ENCODE results near the gene EXT2.
A peak's percentile ranks its signal among the peaks of the same experiment; 100 is the strongest.

Gene EXT2

GRCh38 chr11:44113572-44113971 is 18.1 kb downstream of the EXT2 start:
- TF ChIP-seq ZFX (IDR thresholded peaks at IDR 0.05) (no peak), CTCF (conservative IDR thresholded peaks at IDR 0.05) (no peak)
- no peak overlapping the region for H3K27ac ChIP-seq

GRCh38 chr11:44116234-44116830 is 20.9 kb downstream of the EXT2 start:
- H3K27ac ChIP-seq, result no peak overlapping the region
- no peak for TF ChIP-seq CTCF (conservative IDR thresholded peaks at IDR 0.05)
- TF ChIP-seq ZFX (IDR thresholded peaks at IDR 0.05), result no peak

GRCh38 chr11:44120169-44120568 is 24.7 kb downstream of the EXT2 start:
- H3K27ac ChIP-seq, result no peak overlapping the region
- TF ChIP-seq CTCF (conservative IDR thresholded peaks at IDR 0.05) (peak; percentile 65), ZFX (IDR thresholded peaks at IDR 0.05) (no peak)

- no peak for TF ChIP-seq ZFX (IDR thresholded peaks at IDR 0.05)
- TF ChIP-seq CTCF (conservative IDR thresholded peaks at IDR 0.05), result no peak
- no peak overlapping the region for H3K27ac ChIP-seq
These were observed 30.1 kb downstream of the EXT2 start for GRCh38 chr11:44125598-44125997.

- no peak overlapping the region for H3K27ac ChIP-seq
- TF ChIP-seq CTCF (conservative IDR thresholded peaks at IDR 0.05) (no peak), ZFX (IDR thresholded peaks at IDR 0.05) (no peak)
These were observed 30.8 kb downstream of the EXT2 start for GRCh38 chr11:44126304-44126703.

GRCh38 chr11:44127130-44127529 is 31.7 kb downstream of the EXT2 start:
- H3K27ac ChIP-seq, result no peak overlapping the region
- TF ChIP-seq CTCF (conservative IDR thresholded peaks at IDR 0.05), result no peak
- TF ChIP-seq ZFX (IDR thresholded peaks at IDR 0.05), result no peak

- TF ChIP-seq ZFX (IDR thresholded peaks at IDR 0.05) (no peak), CTCF (conservative IDR thresholded peaks at IDR 0.05) (no peak)
- no peak overlapping the region for H3K27ac ChIP-seq
These were observed 33.3 kb downstream of the EXT2 start for GRCh38 chr11:44128729-44129128.

All from C4-2B (cell line).